ENCODE data around the gene ART1.

Gene ART1

DNA sequence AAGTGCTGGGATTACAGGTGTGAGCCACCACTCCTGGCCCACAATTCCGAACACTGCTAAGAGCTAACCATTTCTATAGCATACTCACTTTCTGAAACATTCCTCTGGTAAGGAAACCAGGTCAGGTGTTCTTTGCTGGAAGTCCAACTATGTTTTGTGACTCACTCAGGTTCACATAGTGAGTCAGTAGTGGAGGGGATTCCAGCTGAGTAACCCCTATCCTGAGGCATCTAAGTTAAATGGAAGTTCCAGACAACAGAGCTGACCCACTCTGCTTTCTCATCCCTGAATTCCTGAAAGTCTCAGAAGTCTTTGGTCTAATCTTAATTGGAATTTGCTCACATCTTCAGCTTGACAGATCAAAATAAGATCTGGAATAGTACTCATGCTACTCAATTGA is 29.3 kb downstream of the ART1 start:
- TF ChIP-seq, protein P1, sequence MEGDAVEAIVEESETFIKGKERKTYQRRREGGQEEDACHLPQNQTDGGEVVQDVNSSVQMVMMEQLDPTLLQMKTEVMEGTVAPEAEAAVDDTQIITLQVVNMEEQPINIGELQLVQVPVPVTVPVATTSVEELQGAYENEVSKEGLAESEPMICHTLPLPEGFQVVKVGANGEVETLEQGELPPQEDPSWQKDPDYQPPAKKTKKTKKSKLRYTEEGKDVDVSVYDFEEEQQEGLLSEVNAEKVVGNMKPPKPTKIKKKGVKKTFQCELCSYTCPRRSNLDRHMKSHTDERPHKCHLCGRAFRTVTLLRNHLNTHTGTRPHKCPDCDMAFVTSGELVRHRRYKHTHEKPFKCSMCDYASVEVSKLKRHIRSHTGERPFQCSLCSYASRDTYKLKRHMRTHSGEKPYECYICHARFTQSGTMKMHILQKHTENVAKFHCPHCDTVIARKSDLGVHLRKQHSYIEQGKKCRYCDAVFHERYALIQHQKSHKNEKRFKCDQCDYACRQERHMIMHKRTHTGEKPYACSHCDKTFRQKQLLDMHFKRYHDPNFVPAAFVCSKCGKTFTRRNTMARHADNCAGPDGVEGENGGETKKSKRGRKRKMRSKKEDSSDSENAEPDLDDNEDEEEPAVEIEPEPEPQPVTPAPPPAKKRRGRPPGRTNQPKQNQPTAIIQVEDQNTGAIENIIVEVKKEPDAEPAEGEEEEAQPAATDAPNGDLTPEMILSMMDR (conservative IDR thresholded peaks at IDR 0.05) = no peak
- no peak overlapping the region for H3K27ac ChIP-seq

DNA sequence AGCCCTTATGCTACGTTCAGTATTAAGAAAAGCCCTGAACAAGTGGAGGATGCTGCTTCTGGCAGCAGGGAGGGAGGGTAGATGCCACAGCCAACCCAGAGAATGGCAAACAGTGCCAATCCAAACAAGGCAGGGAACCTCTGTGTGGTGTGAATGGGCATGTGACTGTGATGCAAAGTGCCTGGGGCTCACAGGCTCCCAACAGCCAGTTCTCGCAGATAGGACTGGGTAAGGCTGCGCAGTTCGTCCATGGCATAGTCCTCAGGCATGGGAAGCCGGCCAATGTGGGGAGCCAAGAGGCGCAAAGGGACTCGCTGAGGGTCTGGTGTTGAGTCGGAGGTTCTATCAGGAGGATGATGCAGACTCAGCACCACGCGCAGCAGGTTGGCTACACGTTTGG is 31.0 kb downstream of the ART1 start:
- TF ChIP-seq, protein P1 (conservative IDR thresholded peaks at IDR 0.05) = no peak
- no peak overlapping the region for H3K27ac ChIP-seq

DNA sequence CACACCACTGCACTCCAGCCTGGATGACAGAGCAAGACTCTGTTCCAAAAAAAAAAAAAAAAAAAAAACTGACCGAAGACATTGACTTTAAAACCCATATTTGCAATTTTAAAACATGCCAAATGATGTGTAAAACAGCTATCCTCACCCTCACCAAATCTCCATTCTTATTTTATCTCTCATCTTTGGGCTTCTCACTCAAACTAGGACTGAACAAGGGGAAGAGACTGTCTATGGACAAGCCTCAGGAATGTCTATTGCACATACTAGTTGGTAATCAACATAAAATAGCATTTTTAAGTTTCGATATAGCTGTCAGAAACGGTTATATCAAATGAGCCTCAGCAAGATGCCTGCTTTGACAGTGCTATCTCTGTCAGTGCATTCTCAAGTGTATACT is 34.1 kb downstream of the ART1 start:
- no peak overlapping the region for H3K27ac ChIP-seq
- TF ChIP-seq, protein P1 (conservative IDR thresholded peaks at IDR 0.05) = no peak

DNA sequence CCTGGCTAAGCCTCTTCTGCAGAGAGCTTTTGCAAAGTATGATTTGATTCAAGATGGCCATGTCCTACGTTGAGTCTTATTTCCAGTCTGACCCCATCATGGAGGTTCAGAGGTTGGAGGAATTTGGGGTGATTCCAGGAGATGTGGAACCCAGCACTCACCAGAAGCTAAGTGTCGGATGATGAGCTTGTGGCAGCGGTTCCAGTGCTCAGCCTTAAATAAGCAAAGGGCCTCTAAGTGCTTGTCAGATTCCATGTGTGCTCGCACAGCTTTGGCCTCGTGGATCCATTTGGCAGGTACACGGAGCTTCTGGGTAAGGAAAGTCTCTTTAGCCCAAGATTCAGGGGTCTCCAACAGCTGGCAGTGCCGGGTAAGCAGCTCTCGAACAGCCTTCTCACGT is 38.1 kb downstream of the ART1 start:
- TF ChIP-seq, protein P1 (conservative IDR thresholded peaks at IDR 0.05) = no peak

DNA sequence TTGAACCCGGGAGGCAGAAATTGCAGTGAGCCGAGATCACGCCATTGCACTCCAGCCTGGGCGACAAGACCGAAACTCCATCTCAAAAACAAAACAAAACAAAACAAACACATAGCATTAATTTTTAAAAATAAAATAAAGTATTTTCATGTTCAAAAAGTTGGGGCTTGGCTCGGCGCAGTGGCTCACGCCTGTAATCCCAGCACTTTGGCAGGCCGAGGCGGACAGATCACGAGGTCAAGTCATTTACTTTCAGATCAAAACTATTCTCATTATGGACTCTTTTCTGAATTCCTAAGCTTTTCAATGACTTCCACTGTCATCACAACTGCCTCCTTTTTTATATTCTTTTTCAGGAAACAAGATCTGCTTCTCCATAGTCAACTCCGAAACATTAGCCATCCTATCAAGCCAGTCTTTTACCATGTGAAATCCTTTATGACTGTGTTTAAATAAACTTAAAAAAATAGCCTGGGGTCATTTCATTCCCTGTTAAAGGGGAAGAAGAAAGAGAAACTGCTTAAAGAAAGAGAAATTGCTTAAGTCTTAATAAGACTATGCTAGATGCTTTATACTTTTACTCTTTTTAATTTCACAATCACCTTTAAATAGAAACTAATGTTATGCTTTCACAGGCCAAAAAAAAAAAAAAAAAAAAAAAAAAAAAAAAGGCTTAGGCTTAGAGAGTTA is 39.3 kb downstream of the ART1 start:
- TF ChIP-seq, protein P1 (conservative IDR thresholded peaks at IDR 0.05) = no peak
- H3K27ac ChIP-seq = no peak overlapping the region

More for the DNA sequence above, 38.1 kb downstream of the ART1 start:
- no peak overlapping the region for H3K27ac ChIP-seq

DNA sequence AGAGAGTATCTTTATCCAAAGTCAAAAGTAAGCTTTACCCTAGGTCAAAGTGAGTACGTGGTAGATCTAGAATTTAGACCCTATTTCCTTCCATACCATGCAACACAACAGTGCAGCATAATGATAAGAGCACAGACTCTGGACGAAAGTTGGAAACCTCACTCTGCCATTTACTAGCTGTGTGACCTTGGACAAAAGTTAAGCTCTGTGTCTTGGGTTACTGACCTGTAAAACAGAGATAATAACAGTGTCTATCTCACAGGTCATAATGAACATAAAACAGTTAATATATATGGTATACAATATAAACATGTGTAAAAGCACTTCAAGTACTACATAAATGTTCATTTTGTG is 39.9 kb downstream of the ART1 start:
- H3K27ac ChIP-seq = no peak overlapping the region

DNA sequence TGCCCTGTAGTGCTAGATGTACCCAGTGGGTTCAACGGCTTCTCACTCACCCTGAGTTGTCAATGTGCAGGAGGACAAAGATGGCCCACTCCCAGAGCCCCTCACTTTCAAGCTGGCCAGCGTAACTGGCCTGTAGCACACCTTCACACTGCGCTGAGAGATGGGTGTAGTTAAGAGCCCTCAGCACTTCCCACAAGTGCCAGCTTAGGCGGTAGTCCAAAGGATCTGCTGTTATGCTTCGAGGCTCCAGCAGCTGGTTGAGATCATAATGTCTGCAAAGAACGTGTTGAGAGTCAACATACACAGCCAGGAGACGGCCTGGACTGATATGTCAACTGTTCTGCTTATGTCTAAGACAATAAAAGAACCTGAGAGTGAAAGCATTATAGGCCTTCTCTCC is 41.0 kb downstream of the ART1 start:
- TF ChIP-seq, protein P1 (conservative IDR thresholded peaks at IDR 0.05) = no peak
- H3K27ac ChIP-seq = no peak overlapping the region

More for the DNA sequence above, 39.9 kb downstream of the ART1 start:
- TF ChIP-seq, protein P1 (conservative IDR thresholded peaks at IDR 0.05) = no peak

Data from VCaP (cell line).